Fibroblast of the conjunctiva (primary cell): Measurements from ENCODE around the gene ALG5.

Experiments used
- DNase-seq: peaks from one replicate; pipeline ENCODE4 v3.0.0-alpha.2; 2010; ENCODE audit warnings: low read depth

The ALG5 gene

GRCh38 chr13:36979361-36980050, 19.6 kb downstream of the ALG5 start:
- no peak for DNase-seq

DNA sequence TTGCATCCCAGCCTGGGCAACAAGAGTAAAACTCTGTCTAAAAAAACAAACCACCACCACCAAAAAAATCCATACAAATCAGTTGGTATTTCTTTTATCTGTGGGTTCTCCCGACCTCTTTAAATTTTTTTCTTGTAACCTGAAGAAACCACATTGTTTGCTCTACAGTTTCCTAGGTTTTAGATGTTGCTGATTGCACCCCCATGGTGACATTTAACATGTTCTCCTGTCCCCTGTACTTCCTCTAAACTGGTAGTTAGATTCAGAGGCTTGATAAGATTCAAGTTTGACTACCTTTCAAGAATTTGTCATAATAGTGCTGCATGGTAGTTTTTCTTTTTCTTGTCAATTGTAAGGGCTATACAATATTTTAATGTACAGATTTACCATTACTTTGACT, 24.0 kb downstream of the ALG5 start:
- DNase-seq: no peak

DNA sequence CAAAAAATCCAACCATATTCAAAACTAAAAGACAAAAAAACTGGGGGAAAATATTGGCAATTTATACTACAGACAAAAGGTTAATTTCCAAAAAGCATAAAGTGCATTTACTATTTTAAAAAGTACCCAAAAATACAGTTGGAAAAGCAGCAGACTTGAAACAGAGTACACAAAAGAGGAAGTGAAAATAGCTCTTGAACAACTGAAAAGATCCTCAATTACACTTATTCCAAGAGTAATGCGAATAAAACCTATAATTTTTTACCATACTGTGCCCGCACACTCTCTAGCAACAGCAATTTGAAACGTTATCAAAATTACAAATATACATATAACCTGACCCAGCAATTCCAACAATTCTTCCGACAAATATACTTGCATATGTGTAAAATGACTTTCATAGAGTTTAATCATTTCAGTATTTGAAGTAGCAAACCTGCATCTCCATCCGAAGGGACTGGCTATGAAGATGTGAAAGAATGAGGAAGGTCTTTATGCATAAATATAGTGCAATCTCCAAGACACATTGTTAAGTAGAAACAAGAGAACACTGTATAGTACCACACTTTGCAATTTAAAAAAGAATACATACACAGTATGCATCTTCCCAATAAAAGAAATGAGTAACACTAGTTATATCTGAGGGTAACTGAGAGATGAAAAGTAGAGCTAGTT, 25.4 kb downstream of the ALG5 start:
- DNase-seq: no peak

DNA sequence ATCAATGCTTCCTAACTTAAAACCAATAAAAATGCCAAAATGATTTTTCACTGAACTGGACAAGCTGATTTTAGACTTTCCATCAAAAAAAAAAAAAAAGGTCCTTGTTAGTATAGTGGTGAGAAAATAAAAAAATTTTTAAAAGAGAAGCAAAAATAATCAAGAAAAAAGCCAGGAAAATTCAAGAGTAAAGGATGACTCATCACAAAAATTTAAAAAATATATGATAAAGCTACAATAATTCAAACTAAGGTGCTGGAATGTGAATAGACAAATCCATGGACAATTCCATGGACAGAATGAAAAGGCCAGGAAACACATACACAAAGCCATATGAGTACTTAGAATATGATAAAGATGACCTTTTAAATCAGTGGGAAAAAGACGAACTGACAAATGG, 26.1 kb downstream of the ALG5 start:
- no peak for DNase-seq

DNA sequence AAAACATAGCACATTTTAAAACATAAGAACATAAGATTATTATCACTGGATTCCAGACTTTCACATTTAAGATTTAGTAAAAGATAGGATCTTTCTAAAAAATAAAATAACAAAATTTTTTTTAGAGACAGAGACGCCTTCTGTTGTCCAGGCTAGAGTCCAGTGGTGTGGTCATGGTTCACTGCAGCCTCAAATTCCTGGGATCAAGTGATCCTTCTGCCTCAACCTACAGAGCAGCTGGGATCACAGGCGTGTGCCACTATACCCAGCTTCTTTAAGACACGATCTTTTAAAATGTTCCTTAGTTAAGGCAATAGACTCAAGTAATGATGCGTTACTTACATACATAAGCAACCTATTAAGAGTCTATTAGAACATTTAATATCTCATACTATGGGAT, 32.7 kb downstream of the ALG5 start:
- DNase-seq: no peak

GRCh38 chr13:36965767-36966166, 33.4 kb downstream of the ALG5 start:
- peak; percentile 28 for DNase-seq

GRCh38 chr13:36959456-36960116, 39.6 kb downstream of the ALG5 start:
- DNase-seq: no peak

GRCh38 chr13:36954542-36954941, 44.6 kb downstream of the ALG5 start:
- no peak for DNase-seq

DNA sequence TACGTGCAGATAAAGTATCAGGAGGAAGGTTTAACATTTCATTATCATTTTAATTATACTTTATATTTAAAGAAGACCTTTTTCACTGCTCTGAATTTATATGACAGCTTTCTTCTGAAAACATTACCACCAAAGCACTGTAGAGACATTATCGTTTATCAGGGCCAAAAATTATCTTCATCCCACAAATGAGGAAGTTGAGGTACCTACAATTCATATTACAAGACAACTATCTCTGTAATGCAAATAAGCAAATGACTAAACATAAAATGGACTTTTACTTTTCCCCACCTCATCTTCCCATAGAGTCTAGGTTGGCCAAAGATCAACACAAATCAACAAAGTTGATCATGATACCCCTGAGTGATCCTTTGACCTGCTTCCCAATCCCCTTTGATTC, 48.2 kb downstream of the ALG5 start:
- DNase-seq: no peak

DNA sequence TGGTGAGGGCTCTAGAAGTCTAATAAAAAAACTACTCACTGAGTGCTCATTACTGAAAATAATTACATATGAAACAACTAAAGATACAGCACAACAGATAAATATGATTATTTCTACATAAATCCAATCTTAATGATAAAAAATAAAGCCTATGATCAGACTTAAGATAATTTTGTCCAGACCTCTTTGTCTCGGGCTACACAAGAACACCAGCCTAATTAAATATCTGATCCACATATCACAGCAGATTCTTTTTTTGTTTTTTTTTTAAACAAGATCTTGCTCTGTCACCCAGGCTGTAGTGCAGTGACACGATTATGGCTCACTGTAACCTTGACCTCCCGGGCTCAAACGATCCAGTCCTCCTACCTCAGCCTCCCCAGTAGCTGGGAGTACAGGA, 48.8 kb downstream of the ALG5 start:
- no peak for DNase-seq

- no peak for DNase-seq
Observed at GRCh38 chr13:36945078-36945477, 54.1 kb downstream of the ALG5 start.

DNA sequence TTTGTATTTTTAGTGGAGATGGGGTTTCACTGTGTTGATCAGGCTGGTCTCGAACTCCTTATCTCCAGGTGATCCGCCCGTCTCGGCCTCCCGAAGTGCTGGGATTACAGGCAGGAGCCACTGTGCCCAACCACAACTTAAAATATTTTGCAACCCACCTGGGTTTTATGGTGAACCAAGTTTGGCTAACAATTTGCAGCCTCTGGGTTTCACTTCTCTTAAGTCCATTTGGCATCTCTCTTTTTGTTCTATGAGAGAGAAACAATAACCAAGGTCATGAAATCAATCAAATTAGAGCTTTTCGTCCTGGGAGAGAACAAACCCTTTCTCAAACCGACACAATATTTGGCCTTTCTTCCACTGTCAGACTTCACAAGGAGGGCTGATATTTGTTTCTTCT, 73.5 kb downstream of the ALG5 start:
- DNase-seq: no peak

GRCh38 chr13:36924001-36924400, 75.1 kb downstream of the ALG5 start:
- DNase-seq: no peak

GRCh38 chr13:36921631-36922301, 77.4 kb downstream of the ALG5 start:
- DNase-seq: no peak

DNA sequence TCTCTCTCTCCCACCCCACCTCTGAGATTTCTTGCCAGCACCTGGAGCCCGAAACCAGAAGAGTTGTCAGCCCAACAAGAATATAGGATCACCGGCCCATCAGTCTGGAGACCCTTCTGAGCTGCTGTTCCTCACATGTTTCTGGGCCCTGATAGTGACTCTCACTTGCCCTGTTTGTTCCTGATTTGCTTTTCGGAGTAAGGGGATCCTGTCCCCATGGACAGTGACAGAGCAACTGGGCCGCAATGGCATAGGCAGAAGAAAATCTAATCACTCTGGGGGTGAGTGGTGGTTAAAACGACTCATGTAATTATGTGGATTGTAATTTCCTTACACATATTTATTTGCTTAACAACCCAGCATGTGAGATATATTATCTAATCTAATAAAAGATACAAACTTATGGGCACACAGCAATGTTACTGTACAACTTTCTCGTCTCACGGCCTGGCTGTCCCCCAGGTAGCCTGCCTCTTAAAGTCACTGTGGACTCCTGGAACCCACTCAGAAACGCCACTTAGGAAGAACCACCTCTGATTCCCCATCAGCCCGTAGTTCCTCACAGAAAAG, 78.4 kb downstream of the ALG5 start:
- no peak for DNase-seq

GRCh38 chr13:36919833-36920615, 79.1 kb downstream of the ALG5 start, which contains the start of gene SMAD9:
SMAD9 (minus strand) TSS chr13:36920238; CDS start chr13:36879689, 40,549 bp downstream.
- peak; percentile 36 for DNase-seq

DNA sequence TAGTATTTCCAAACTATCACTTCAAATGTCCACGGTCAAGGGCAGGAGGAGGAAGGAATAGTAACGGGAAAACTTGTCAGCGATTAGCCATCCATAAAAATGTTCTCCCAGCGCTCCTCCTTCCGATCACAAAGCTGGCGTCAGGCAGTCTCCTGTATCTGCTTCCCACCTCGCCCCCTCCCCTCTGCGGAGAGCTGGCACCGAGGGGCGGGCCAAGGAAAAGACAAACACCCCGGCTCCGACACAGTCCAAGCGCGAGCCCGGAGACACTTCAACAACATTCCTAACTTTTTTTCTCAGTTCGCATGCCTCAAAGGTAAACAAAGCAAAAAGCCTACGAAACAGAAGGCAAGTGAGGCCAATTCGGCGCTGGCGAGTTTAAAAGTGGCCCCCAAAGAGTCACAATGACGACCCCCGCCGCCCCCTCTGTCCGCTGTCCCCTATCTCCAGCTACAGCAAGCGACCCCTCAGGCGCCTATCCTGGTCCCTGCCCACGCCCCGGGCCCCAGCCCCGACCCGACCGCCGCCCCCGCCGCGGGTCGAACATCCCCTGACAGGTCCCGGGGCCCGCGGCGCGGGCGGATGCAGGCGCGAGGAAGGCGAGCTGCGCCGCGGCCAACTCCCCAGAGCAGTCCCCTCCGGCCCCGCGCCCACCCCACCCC, 79.8 kb downstream of the ALG5 start:
- no peak for DNase-seq

GRCh38 chr13:36918246-36919131, 80.7 kb downstream of the ALG5 start:
- DNase-seq: no peak

- no peak for DNase-seq
Observed at GRCh38 chr13:36917311-36917710, 81.8 kb downstream of the ALG5 start.
